Measurements from ENCODE around the gene CANT1. TPM values are rescaled to one million over a fixed set of nuclear protein-coding genes. Genes with fewer than 3 reads are reported as not detected.

The CANT1 gene
- total RNA-seq, 4 donors from 2014 or later = 18.1 to 39.4 (median 28.4) TPM

DNA sequence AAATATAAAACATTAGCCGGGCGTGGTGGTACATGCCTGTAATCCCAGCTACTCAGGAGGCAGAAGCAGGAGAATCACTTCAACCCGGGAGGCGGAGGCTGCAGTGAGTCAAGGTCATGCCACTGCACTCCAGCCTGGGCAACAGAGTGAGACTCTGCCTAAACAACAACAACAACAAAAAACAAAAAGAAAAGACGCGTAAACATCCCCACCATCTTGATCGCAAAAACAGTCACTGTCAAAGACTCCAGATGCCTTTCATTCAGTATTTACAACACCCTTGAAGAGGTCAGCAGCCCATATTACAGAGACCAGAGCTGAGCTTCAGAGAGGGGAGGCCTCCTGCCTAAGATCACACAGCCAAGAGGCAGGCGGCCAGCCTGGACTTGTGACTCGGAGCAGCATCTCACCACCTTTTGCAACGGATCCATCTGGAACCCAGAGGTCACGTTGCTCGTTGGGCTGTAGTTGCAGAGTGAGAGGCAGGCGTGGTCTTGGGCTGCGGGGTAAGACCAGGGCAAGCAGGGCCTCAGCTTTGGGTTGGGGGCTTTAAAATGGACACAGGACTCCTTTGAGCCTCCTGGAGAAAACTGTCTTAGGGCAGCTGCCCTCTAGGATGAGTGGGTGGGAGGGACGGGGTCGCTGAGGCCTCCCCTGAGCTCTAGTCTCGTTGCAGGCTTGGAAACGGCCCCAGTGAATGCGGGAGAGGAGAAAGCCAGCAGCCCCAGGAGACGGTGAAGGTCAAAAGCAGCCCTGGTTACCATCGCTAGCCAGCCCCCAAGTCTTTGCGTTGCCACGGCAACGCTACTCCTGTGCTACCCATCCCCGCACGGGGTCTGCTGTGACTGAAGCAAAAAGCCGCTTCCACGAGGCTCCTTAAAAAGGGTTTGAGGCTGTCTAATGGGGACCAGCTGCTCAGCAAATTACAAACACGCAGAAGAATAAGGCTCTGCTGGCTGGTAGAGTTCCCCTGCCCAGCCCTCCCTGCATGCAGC lies 55.9 kb downstream of the CANT1 start:
- TF ChIP-seq, protein P1, sequence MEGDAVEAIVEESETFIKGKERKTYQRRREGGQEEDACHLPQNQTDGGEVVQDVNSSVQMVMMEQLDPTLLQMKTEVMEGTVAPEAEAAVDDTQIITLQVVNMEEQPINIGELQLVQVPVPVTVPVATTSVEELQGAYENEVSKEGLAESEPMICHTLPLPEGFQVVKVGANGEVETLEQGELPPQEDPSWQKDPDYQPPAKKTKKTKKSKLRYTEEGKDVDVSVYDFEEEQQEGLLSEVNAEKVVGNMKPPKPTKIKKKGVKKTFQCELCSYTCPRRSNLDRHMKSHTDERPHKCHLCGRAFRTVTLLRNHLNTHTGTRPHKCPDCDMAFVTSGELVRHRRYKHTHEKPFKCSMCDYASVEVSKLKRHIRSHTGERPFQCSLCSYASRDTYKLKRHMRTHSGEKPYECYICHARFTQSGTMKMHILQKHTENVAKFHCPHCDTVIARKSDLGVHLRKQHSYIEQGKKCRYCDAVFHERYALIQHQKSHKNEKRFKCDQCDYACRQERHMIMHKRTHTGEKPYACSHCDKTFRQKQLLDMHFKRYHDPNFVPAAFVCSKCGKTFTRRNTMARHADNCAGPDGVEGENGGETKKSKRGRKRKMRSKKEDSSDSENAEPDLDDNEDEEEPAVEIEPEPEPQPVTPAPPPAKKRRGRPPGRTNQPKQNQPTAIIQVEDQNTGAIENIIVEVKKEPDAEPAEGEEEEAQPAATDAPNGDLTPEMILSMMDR (IDR thresholded peaks at IDR 0.05) = no peak
- TF ChIP-seq POLR2A (IDR thresholded peaks at IDR 0.05) = no peak
- no peak overlapping the region for H3K4me3 ChIP-seq (ENCODE audit: low read depth, poor library complexity, severe bottlenecking)
- intact Hi-C loops (cut with DNase I; ENCODE audit: low total_unique reads) = no loop called here
- 69 to 74% methylated on average over 29 of the region's 29 CpGs for WGBS, 2 donors
- no peak for DNase-seq (ENCODE audit: low spot score in 2 of 2)

DNA sequence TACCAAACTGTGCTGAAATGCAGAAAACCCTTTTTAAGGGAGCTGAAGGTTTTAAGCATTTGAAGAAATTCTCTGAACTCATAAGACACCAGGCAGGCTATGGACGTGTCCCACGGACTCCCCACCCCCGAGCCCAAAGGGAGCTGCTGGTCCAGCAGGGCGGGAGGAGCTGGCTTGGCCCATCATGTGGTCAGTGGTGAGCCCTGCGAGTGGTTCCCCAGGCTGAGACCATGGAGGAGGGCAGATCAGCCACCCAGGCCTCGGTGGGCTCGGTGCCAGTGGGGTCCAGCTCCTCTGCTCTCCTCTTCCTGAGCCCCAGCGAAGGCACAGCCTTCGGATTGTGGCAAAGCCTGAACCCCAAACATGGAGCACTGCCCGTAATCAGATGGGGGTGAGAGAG lies 56.9 kb downstream of the CANT1 start:
- no peak overlapping the region for H3K4me3 ChIP-seq (ENCODE audit: low read depth, poor library complexity, severe bottlenecking)
- intact Hi-C loops (cut with DNase I; ENCODE audit: low total_unique reads) = no loop called here
- no peak for DNase-seq (ENCODE audit: low spot score in 2 of 2)
- 83 to 92% methylated on average over 10 of the region's 10 CpGs for WGBS, 2 donors
- no peak for TF ChIP-seq POLR2A (IDR thresholded peaks at IDR 0.05)
- TF ChIP-seq, protein P1 (IDR thresholded peaks at IDR 0.05) = no peak

DNA sequence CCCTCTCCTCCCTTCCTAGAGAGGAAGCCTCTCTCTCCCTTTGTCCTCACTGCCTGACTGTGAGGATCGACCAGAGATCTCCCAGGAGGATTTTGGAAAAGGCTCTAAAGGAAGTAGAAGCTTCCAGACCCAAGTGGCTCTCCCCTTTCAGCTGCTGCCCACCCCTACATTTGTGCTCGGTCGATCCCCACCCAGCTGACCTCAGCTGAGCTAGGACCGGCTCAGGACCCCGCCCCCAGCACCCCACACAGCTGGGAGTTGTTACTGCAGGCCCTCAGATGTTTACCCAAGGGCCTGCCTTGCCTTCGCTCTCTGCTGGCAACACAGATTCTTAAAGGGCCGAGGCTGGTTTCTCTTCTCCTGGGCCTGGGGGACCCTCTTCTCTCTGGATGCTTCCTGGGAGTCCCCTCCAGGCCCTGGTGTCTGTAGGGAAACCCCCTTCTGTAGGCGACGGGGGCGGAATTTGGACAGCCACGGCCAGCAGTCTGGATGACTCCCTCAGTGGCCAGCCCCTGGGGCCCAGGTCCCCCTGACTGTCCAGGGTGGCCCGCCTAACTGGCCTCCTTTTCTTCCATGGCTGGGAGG lies 57.5 kb downstream of the CANT1 start:
- 59 to 69% methylated on average over 11 to 12 of the region's 12 CpGs for WGBS, 2 donors
- TF ChIP-seq POLR2A (IDR thresholded peaks at IDR 0.05) = no peak
- TF ChIP-seq, protein P1 (IDR thresholded peaks at IDR 0.05) = no peak
- intact Hi-C loops (cut with DNase I; ENCODE audit: low total_unique reads) = no loop called here
- no peak overlapping the region for H3K4me3 ChIP-seq (ENCODE audit: low read depth, poor library complexity, severe bottlenecking)
- DNase-seq (ENCODE audit: low spot score in 2 of 2) = no peak

DNA sequence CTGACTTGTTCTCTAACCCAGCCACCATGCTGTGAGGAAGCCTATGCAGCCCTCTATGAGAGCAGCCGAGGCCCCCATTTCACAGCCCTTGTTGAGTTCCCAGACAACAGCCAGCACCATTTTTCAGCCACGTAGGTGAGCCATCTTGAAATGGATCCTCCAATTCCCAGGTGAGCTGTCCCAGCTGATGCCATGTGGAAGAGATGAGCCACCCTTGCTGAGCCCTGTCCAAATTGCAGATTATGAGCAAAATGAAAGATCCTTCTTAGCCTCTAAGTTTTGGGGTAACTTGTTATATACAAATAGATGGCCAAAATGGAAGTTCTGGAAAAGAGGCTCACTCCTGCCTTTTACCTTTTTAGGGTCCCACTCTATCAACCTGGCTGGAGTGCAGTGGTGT lies 58.7 kb downstream of the CANT1 start:
- no peak for TF ChIP-seq POLR2A (IDR thresholded peaks at IDR 0.05)
- TF ChIP-seq, protein P1 (IDR thresholded peaks at IDR 0.05) = no peak
- intact Hi-C loops (cut with DNase I; ENCODE audit: low total_unique reads) = no loop called here
- WGBS, 2 donors = 92 to 96% methylated on average over 2 of the region's 2 CpGs

DNA sequence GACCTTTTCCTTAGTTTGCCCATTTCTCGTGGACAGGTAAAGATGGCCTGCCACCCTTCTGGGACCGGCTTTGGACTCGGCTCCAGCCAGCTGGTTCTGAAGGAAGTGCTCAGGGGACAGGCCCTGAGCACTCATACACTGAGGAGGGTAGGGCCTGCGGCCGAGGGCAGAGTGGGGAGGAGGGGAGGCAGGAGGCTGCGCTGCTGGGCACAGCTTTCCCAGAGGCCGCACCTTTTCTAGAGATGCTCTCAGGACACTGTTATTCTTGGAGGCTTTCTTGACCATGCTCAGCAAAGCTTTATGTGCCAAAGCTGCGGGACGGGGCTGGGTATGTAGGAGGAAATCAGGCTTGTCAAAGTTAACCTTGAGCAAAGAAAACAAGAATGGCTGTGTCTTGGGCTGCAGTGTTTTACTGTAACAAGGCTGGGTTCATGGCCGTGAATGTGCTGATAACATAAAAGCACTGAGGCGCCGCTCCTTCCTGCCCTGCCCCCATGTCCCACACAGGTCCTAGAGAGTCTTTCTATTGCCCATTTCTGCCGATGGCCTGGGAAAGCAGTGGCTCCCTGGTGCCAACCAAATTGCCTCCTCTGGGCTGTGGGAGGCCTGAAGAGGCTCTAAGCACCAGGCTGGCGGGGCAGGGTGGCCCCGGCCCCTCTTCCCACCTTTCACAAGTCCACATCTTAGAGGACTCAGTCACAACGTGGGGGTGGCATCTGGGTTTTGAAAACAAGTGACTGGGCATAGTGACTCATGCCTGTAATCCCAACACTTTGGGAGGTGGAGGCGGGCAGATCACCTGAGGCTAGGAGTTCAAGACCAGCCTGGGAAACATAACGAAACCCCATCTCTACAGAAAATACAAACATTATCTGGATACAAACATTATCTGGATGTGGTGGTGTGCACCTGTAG lies 62.1 kb downstream of the CANT1 start:
- no peak for DNase-seq (ENCODE audit: low spot score in 2 of 2)
- no peak overlapping the region for H3K4me3 ChIP-seq (ENCODE audit: low read depth, poor library complexity, severe bottlenecking)
- WGBS, 2 donors = 78 to 79% methylated on average over 18 of the region's 18 CpGs
- TF ChIP-seq POLR2A (IDR thresholded peaks at IDR 0.05) = no peak
- TF ChIP-seq, protein P1 (IDR thresholded peaks at IDR 0.05) = no peak
- intact Hi-C loops (cut with DNase I; ENCODE audit: low total_unique reads) = no loop called here

More for the DNA sequence above, 58.7 kb downstream of the CANT1 start:
- H3K4me3 ChIP-seq (ENCODE audit: low read depth, poor library complexity, severe bottlenecking) = no peak overlapping the region
- DNase-seq (ENCODE audit: low spot score in 2 of 2) = no peak
